Activated CD4-positive, CD25-positive, alpha-beta regulatory T cell treated with anti-CD3 and anti-CD28 coated beads, Interleukin-2, amount 50 U/mL, for 72 hours (primary cell): ENCODE results near the gene NRGN.

Source experiments
- DNase-seq: peaks from one replicate; pipeline ENCODE4 v3.0.0; 2021

The NRGN gene

GRCh38 chr11:124796312-124796711, 56.6 kb downstream of the NRGN start:
- no peak for DNase-seq
